ENCODE measurements around the gene FSCN2.
A peak's percentile ranks its signal among the peaks of the same experiment; 100 is the strongest.

FSCN2 gene

DNA sequence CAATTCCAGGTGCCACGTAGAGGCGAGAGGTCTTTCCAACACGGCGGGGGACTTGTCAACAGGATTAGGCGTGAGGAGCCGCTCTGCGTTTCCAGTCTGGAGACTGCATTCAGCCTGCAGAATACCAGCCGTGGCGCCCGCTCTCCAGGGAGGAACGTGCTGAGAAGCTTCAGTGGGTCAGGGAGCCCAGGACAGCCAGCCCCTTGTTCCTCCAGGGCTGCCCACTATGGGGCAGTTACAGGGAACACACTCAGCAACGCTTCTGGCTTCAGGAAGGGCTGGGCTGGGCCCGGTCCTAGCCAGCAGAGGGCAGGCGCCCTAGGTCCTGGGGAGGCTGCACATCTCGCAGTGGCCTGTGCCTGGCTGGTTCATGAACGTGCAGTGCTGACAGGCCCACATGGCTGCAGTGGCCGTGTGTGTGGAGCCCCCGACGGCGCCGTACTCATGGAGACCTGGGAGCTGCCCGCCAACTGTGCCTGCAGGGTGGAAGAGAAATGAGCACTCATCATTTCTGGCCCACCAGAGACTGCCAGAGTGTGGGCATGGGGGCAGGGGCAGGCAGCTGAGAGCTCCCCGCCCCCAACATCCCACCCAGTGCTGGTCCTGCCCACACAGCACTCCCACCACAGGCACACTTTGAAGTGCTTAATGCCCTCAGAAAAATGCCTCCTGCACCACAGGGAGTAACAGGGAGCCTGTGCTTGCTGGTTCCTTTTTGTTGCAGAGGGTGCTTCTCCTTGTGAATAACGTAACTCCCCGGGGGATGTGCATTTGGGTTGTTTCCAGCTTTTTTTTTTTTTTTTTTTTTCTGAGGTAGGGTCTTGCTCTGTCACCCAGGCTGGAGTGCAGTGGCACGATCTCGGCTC is 31.0 kb downstream of the FSCN2 start:
- ATAC-seq (replicated peaks) = no peak
- Mint-ChIP-seq H3K9me3 (no peaks in the 10 kb centered on the region), H3K27me3 (no peaks in the 10 kb centered on the region), H3K4me1 (ENCODE audit: low read depth in 2 of 2) (peaks cover 0 to under 1% of the 10 kb centered on the region in 2 donors), H3K27ac (peak overlapping the region in 1 of 2 donors; percentile 53), H3K36me3 (ENCODE audit: insufficient read depth) (peaks cover 46% of the 10 kb centered on the region), H3K4me3 (no peak overlapping the region)
- DNase-seq = no peak

DNA sequence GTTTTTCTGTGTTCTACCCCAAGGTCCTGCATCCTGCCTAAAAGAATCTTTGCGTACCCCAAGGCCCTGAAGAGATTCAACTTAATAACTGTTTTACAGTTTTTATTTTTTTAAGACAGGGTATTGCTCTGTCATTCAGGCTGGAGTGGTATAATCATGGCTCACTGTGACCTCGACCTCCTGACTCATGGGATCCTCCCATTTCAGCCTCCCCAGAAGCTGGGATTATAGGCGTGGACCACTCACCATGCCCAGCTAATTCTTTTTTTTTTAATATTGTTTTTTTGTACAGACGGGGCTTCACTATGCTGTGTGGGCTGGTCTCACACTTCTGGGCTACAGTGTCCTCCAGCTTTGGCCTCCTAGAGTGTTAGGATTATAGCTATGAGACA is 33.3 kb downstream of the FSCN2 start:
- H3K4me1 Mint-ChIP-seq (ENCODE audit: low read depth in 2 of 2) = no peaks in the 10 kb centered on the region
- peaks cover 69% of the 10 kb centered on the region for H3K36me3 Mint-ChIP-seq (ENCODE audit: insufficient read depth)
- H3K27me3 Mint-ChIP-seq = no peaks in the 10 kb centered on the region
- DNase-seq (no peak), ATAC-seq (replicated peaks) (no peak)
- H3K9me3 Mint-ChIP-seq = no peaks in the 10 kb centered on the region
- H3K4me3 Mint-ChIP-seq = no peak overlapping the region
- H3K27ac Mint-ChIP-seq = peak overlapping the region in 1 of 2 donors; percentile 8

DNA sequence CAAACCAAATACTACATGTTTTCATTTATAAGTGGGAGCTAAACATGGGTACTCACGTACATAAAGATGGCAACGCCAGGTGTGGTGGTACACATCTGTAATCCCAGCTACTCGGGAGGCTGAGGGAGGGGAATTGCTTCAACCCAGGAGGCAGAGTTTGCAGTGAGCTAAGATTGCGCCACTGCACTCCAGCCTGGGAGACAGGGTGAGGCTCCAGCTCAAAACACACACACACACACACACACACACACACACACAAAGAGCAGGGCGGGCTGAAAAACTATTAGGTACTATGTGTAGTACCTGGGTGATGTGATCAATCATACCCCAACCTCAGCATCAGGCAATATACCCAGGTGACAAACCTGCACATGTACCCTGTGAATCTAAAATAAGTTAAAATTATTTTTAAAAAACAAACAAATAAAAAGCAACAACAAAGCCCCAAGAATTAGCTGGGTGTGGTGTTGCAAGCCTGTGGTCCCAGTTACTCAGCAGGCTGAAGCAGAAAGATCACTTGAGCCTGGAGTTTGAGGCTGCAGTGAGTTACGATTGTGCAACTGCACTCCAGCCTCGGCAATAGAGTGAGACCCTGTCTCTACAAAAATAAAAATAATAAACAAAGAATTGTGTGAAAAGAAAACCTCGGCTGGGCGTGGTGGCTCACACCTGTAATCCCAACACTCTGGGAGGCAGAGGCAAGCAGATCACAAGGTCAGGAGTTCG is 35.8 kb downstream of the FSCN2 start:
- Mint-ChIP-seq H3K27ac (no peak overlapping the region), H3K36me3 (ENCODE audit: insufficient read depth) (peaks cover 82% of the 10 kb centered on the region), H3K4me3 (no peak overlapping the region), H3K27me3 (no peaks in the 10 kb centered on the region), H3K9me3 (no peaks in the 10 kb centered on the region), H3K4me1 (ENCODE audit: low read depth in 2 of 2) (no peaks in the 10 kb centered on the region)
- ATAC-seq (replicated peaks) = no peak
- DNase-seq = no peak

DNA sequence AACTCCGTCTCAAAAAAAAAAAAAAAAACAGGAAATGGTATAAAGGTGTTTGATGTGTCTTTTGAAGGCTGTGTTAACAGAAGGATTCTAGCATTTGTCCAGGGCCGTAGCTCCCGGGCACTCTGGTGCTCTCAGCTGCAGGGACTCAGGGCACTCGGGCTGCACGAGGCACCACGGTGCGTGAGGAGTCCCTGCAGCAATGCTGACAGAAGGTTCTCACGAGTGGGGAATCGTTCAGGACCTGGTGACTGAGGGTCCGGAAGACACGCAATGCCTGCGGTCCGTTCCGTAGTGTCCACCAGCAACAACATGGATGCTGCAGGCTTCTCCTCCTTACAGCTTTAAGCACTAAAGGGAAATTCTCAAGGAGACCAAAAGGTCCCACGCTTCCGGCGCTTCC is 36.6 kb downstream of the FSCN2 start:
- Mint-ChIP-seq H3K36me3 (ENCODE audit: insufficient read depth) (peaks cover 87% of the 10 kb centered on the region), H3K4me3 (no peak overlapping the region), H3K27ac (no peak overlapping the region), H3K27me3 (no peaks in the 10 kb centered on the region), H3K9me3 (no peaks in the 10 kb centered on the region), H3K4me1 (ENCODE audit: low read depth in 2 of 2) (no peaks in the 10 kb centered on the region)
- ATAC-seq (replicated peaks) (no peak), DNase-seq (no peak)

DNA sequence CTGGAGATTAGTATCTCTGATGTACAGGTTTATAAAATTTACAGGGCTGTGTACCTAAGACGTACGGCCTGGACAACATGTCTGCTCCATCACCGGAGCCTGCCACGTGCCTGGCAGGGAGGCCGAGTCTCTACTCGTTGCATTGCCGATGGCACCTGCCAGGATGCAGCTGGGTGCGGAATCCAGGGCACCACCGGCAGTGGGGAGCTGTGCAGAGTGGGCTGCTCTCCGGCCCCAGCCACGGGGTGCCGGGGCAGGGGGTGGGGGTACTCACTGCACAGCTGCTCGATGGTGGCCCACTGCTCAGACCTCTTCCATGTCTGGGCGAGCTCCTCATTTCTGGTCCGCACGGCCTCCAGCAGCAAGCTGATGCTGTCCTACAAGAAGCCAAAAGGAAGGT is 37.1 kb downstream of the FSCN2 start:
- no peak overlapping the region for H3K4me3 Mint-ChIP-seq
- H3K36me3 Mint-ChIP-seq (ENCODE audit: insufficient read depth) = peaks cover 86% of the 10 kb centered on the region
- no peaks in the 10 kb centered on the region for H3K4me1 Mint-ChIP-seq (ENCODE audit: low read depth in 2 of 2)
- peak overlapping the region in 1 of 2 donors; percentile 64 for H3K27ac Mint-ChIP-seq
- no peaks in the 10 kb centered on the region for H3K9me3 Mint-ChIP-seq
- DNase-seq = no peak
- no peak for ATAC-seq (replicated peaks)
- no peaks in the 10 kb centered on the region for H3K27me3 Mint-ChIP-seq

DNA sequence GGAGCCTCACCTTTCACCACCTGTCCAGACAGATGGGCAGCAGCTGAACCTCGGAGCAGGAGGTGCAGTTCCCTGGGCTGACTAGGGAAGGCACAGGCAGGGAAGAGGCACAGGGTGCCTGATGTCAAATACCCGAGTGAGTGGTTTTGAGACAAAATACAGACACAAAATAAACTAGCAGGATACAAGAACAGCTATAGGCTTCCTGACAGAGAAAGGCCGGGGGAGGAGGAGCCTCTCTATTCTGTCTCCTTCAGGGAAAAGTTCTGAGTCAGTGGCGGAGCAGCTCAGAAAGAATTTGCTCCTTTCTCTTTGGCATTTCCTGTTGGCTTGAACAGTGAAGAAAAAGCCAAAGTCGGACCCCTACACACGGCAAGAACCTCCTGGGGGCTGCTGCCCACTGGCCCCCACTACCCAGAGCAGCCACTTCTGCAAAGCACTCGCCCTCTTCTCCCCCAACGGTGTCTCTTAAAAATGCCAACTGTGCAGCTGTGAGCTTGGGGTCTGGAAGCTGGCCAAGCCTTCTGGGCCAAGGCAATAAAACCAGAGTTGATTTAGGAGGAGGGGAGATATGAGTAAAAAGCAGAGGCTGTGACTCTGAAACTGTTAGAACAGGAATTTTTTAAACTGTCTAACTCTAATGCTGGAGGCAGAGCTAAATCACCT is 38.4 kb downstream of the FSCN2 start:
- Mint-ChIP-seq H3K36me3 (ENCODE audit: insufficient read depth) (peaks cover 84% of the 10 kb centered on the region), H3K9me3 (no peaks in the 10 kb centered on the region), H3K4me3 (no peak overlapping the region), H3K27ac (peak overlapping the region in 1 of 2 donors; percentile 64), H3K27me3 (no peaks in the 10 kb centered on the region), H3K4me1 (ENCODE audit: low read depth in 2 of 2) (no peaks in the 10 kb centered on the region)
- no peak for DNase-seq
- no peak for ATAC-seq (replicated peaks)

DNA sequence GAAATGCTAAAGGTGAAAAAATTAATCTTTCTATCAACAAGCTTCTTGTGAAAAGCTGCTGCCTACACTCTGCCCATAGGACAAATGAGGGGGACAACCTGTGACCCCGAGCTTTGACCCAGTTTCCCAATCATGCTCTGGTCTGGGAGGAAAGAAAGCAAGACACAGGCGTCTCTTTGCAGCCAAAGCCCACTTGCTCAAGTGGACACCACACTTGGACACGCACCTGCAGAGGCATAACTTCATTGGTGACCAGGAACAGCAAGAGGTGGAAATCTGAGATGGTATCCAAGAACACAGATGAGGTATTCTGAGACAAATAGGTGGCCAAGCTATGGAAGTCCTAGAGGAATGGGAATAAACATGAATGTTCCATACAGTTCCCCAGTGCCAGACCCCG is 39.0 kb downstream of the FSCN2 start:
- H3K4me3 Mint-ChIP-seq = no peak overlapping the region
- DNase-seq = no peak
- H3K27ac Mint-ChIP-seq = no peak overlapping the region
- no peak for ATAC-seq (replicated peaks)
- peaks cover 79% of the 10 kb centered on the region for H3K36me3 Mint-ChIP-seq (ENCODE audit: insufficient read depth)
- no peaks in the 10 kb centered on the region for H3K9me3 Mint-ChIP-seq
- H3K27me3 Mint-ChIP-seq = no peaks in the 10 kb centered on the region
- no peaks in the 10 kb centered on the region for H3K4me1 Mint-ChIP-seq (ENCODE audit: low read depth in 2 of 2)

DNA sequence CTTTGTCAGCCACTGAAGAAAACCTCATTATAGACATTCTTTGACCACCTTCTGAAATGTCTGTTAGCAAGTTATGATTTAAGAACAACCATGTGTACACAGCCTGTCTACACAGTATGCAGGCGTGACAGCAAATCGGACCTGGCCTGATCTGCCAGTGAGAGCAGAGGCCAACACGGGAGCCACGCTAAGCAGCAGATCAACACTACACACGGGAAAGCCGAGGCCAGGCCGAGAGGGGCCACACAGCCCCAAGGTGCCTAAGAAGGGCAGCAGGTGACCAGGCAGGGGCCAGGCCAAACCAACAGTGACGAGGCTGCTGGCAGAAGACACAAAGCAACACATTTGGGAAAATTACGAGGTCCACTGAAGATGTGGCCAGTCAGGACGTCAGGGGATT is 40.2 kb downstream of the FSCN2 start:
- H3K27ac Mint-ChIP-seq = no peak overlapping the region
- no peaks in the 10 kb centered on the region for H3K4me1 Mint-ChIP-seq (ENCODE audit: low read depth in 2 of 2)
- no peaks in the 10 kb centered on the region for H3K27me3 Mint-ChIP-seq
- no peaks in the 10 kb centered on the region for H3K9me3 Mint-ChIP-seq
- H3K36me3 Mint-ChIP-seq (ENCODE audit: insufficient read depth) = peaks cover 75% of the 10 kb centered on the region
- ATAC-seq (replicated peaks) (no peak), DNase-seq (no peak)
- no peak overlapping the region for H3K4me3 Mint-ChIP-seq

DNA sequence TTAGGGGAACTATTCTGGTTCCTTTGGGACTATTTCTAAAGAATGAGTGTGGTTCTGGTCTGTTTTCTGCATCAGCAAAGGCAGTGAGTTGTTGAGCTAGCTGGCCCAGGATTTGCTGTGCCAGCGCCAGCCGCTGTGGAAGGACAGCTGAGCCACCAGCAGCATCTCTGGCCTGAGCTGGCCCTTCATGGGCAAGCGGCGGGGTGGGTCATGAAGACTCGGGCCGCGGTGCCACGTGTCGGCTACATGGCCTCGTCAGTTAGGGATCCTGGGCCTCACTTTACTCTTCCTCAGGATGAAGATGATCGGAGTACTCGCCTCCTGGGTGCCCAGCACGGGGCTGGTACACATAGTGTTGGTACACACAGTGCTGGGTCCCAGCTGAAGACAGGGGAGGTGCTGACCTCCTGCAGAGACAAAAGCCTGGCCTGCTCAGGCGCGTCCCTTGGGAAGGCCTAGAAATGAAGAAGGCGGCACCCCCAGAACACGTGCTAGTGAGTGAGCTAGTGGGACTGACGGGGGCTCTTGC is 41.9 kb downstream of the FSCN2 start:
- Mint-ChIP-seq H3K9me3 (no peaks in the 10 kb centered on the region), H3K27ac (no peak overlapping the region), H3K4me3 (no peak overlapping the region), H3K4me1 (ENCODE audit: low read depth in 2 of 2) (no peaks in the 10 kb centered on the region), H3K36me3 (ENCODE audit: insufficient read depth) (peaks cover 67% of the 10 kb centered on the region), H3K27me3 (no peaks in the 10 kb centered on the region)
- no peak for DNase-seq
- no peak for ATAC-seq (replicated peaks)

DNA sequence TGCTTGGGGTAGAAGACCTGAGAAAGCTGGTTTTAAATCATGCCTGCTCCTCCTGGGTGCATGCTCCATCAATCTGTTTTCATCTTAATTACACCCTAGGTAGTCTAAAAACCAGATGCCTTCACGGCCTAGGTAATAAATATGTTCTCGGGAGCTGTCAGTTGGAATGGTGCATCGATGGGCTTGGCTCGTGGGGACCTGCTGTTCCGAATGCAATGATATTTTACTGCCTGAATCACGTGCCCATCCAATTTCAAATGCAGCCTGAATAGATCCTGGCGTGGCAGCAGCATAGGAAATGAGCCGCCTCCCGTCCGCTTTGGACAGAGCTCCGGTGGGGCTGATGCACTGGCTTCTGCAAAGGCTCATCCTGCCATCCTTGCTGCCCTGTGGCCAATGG is 42.8 kb downstream of the FSCN2 start:
- Mint-ChIP-seq H3K9me3 (no peaks in the 10 kb centered on the region), H3K4me1 (ENCODE audit: low read depth in 2 of 2) (no peaks in the 10 kb centered on the region), H3K27me3 (no peaks in the 10 kb centered on the region), H3K4me3 (no peak overlapping the region), H3K36me3 (ENCODE audit: insufficient read depth) (peaks cover 58% of the 10 kb centered on the region), H3K27ac (no peak overlapping the region)
- DNase-seq (no peak), ATAC-seq (replicated peaks) (no peak)

DNA sequence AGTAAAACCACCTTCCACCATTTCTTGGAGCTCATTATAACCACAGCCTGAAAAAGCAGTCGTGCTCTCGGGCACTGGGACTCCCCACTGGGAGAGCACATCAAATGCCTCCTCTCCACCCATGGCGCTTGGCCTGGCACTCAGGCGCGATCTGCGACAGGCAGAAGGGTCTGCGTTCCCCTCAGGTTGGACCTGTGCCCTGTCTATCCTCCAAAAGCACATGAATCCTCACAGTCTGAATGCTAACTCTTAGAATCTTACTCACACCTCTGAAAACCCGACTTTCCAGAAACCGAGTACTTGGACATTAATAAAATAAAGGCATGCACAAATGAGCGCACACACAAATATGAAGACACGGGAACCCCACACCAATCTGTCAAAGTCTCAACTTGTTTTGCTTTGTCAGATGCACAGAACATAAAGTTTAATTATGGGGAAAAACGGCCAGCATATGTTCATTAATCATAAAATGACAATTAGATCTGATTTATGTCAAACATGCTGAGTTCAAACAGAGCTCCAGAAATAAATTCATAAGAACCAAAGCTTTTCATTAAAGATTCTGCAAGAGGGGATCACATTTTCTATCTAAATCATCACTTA is 44.5 kb downstream of the FSCN2 start:
- Mint-ChIP-seq H3K4me1 (ENCODE audit: low read depth in 2 of 2) (peaks cover 4 to 8% of the 10 kb centered on the region in 2 donors), H3K36me3 (ENCODE audit: insufficient read depth) (peaks cover 47% of the 10 kb centered on the region), H3K4me3 (no peak overlapping the region), H3K9me3 (no peaks in the 10 kb centered on the region), H3K27me3 (no peaks in the 10 kb centered on the region), H3K27ac (no peak overlapping the region)
- DNase-seq (no peak), ATAC-seq (replicated peaks) (no peak)

DNA sequence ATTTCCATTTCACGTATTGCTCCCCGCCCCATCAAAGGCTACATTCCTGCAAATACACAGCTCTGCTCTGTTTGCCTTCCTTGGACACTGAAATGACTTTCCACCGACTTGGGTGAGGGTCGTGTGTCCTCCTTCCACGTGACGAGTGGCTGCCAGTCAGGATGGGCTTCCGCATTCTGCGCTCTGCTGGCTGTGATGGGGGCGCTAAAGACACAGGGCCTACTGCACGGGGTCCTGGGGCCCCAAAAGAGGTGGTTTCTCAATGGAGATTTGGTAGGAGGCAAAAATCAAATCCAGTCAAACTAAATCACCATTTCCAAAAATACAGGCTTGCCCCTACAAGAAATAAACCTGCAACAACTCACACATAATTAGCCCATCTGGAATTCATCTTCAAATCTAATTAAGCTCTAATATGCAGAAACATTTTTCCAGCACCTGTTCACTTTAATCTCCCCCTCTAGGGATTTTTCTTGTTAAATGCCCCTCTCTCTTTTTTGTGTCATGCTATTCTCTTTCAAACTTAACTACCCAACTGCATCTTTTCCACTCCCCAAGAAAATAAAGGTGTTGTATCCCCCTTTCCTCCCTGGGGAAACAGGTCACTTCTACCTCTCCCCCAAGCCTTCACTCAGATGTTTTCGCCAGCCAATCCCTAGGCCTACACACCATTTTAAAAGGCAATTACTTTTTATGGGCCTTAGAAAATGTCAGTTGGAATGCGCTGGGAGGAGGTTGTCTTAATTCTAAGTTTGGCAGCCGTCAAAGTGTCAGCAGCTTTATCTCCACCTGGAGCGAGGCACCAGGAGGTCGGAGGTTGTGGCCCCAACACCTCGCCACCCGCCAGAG is 45.8 kb downstream of the FSCN2 start:
- Mint-ChIP-seq H3K36me3 (ENCODE audit: insufficient read depth) (peaks cover 34% of the 10 kb centered on the region), H3K27ac (peak overlapping the region in 1 of 2 donors; percentile 6), H3K4me1 (ENCODE audit: low read depth in 2 of 2) (peaks cover 13 to 17% of the 10 kb centered on the region in 2 donors), H3K9me3 (no peaks in the 10 kb centered on the region), H3K27me3 (no peaks in the 10 kb centered on the region), H3K4me3 (no peak overlapping the region)
- no peak for DNase-seq
- no peak for ATAC-seq (replicated peaks)

DNA sequence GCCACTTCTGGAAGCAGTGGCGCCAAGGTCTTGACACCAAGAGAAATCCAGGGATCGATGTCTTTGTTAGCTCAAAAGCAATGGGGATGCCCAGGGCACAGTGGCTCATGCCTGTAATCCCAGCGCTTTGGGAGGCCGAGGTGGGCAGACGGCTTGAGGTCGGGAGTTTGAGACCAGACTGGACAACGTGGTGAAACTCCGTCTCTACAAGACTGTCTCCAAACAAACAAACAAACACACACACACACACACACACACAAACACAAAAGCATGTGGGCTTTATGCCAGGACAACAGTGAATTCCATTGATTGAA is 46.4 kb downstream of the FSCN2 start:
- Mint-ChIP-seq H3K27ac (peak overlapping the region in 1 of 2 donors; percentile 6), H3K4me3 (no peak overlapping the region), H3K4me1 (ENCODE audit: low read depth in 2 of 2) (peaks cover 16 to 20% of the 10 kb centered on the region in 2 donors), H3K36me3 (ENCODE audit: insufficient read depth) (peaks cover 28% of the 10 kb centered on the region), H3K27me3 (no peaks in the 10 kb centered on the region), H3K9me3 (no peaks in the 10 kb centered on the region)
- no peak for ATAC-seq (replicated peaks)
- no peak for DNase-seq
